22Rv1 (cell line): ENCODE measurements around the gene PEAK1.

Experiments used
- H3K27ac ChIP-seq: fragments of 450-650 bp; 2 replicates; pipeline ENCODE4 v1.5.1; 2017
- ZFX ChIP-seq: fragments of 450-650 bp; IDR thresholded peaks from 2 replicates; pipeline ENCODE4 v1.6.1; 2017; ENCODE audit warnings: antibody characterized with exemption, borderline replicate concordance
- TF ChIP-seq, protein P1 (sequence below): fragments of 450-650 bp; IDR thresholded peaks from 2 replicates; pipeline ENCODE4 v1.5.1; 2017; ENCODE audit warnings: mild to moderate bottlenecking

Gene PEAK1

DNA sequence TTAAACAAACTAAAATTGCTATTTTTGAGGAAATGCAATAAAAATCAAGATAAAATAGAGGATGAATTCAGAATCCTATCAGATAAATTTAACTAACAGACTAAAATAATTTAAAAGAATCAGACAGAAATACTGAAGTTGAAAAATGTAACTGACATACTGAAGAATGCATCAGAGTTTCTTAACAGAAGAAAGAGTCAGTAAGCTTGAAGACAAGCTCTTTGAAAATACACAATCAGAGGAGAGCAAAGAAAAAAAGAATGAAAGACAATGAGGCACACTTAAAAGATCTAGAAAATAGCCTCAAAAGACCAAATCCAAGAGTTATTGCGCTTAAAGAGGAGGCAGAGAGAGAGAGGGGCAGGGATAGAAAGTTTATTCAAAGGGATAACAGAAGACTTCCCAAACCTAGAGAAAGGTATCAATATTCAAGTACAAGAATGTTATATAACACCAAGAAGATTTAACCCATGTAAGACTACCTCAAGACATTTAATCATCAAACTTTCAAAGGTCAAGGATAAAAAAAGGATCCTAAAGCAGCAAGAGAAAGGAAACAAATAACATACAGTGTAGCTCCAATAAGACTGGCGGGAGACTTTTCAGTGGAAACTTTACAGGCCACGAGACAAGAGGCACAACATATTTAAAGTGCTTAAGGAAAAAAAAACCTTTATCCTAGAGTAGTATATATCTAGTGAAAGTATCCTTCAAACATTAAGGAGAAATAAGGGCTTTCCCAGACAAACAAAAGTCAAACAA lies 24.7 kb downstream of the PEAK1 start:
- no peak for TF ChIP-seq ZFX
- TF ChIP-seq, protein P1, sequence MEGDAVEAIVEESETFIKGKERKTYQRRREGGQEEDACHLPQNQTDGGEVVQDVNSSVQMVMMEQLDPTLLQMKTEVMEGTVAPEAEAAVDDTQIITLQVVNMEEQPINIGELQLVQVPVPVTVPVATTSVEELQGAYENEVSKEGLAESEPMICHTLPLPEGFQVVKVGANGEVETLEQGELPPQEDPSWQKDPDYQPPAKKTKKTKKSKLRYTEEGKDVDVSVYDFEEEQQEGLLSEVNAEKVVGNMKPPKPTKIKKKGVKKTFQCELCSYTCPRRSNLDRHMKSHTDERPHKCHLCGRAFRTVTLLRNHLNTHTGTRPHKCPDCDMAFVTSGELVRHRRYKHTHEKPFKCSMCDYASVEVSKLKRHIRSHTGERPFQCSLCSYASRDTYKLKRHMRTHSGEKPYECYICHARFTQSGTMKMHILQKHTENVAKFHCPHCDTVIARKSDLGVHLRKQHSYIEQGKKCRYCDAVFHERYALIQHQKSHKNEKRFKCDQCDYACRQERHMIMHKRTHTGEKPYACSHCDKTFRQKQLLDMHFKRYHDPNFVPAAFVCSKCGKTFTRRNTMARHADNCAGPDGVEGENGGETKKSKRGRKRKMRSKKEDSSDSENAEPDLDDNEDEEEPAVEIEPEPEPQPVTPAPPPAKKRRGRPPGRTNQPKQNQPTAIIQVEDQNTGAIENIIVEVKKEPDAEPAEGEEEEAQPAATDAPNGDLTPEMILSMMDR = no peak
- no peak overlapping the region for H3K27ac ChIP-seq

DNA sequence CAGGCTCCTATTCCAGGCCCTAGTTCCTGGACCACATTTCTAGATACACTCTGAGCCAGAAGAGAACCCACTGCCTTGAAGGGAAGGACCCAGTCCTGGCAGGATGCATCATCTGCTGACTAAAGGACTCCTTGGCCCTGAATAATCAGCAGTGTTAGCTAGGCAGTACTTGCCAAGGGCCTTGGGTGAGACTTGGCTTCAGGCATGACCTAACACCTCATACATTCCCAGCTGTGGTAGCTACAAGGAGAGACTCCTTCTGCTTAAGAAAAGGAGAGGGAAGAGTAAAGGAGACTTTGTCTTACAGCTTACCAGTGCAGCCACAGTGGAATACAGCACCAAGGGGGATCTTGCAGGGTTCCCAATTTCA lies 26.4 kb downstream of the PEAK1 start:
- TF ChIP-seq ZFX = no peak
- TF ChIP-seq, protein P1 = no peak
- no peak overlapping the region for H3K27ac ChIP-seq

DNA sequence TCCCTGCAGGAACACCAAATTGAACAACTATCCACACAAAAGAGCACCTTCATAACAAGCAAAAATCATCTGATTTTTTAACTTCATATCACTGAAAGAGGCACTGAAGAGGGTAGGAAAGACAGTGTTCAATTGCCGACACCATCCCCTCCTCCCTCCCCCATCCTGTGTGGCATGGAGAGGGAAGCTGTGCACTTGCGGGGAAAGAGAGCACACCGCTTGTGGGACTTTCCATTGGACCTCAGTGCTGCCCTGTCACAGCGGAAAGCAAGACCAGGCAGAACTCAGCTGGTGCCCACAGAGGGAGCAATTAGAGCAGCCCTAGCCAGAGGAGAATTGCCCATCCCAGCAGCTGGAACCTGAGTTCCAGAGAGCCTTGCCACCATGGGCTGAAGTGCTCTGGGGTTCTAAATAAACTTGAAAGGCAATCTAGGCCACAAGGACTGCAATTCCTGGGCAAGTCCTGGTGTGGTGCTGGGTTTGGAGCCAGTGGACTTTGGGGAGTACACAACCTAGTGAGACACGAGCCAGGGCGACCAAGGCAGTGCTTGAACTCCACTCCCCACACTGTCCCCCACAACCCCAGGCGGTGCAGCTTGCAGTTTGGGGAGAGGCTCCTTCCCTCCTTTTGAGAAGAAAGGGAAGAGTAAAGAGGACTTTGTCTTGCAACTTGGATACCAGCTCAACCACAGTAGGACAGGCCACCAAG lies 27.0 kb downstream of the PEAK1 start:
- no peak overlapping the region for H3K27ac ChIP-seq
- no peak for TF ChIP-seq ZFX
- TF ChIP-seq, protein P1 = no peak

DNA sequence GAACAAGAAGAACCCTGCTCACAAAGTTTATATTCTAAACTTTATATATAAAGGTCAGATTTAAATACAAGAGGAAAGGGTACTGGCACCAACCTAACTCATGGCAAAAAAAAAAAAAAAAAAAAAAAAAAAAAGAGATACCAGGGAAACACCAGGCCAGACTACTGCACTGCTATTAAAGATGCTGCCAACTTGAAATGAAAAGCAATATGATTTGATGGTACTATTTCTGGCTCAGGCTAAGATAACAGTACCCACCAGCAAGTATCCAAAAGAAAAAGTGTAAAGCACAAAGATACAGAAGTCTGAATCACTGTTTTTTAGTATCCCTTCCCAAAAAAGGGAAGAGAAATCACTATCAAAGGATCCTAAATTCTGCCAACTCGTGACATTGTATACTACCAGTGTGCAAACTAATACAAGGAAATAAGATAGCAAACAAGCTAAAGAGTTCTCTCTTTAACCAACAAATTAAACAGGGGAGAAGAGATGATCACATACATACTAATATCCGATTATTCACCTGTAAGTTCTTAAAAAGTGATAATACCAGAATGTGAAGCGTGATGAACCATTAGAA lies 28.4 kb downstream of the PEAK1 start:
- TF ChIP-seq ZFX = no peak
- TF ChIP-seq, protein P1 = no peak
- no peak overlapping the region for H3K27ac ChIP-seq

DNA sequence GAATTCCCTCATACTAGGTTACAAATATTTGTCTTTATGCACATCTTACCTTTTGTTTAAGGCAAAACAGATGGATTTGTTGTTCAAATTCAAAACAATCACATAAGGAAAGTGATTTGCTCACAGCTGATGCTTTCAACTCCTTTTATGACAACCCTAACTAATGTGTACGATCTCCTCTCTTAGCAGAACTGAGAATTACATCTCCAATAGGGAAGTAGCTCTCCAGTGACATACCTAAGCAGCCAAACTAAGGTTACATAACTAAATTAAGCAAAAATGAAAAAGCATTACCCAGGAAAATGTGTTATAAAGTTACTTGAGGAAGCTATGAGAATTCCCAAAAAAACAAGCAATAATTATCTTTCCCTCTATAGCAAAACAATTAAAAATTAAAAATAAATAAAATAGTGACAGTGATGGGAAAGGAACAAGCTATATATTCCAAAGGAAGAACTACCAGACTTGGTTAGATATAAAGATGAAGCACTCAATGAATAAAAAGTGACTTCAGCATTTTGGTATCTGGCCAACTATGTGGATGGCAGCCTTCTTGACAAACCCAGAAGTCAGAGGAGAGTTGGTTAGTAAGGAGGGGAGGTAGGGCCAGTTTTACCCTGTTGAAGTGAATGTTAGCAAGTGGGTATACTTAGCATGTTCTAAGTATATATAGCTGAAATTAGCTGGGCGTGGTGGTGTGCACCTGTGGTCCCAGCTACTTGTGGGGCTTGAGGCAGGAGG lies 32.4 kb downstream of the PEAK1 start:
- no peak overlapping the region for H3K27ac ChIP-seq
- no peak for TF ChIP-seq ZFX
- TF ChIP-seq, protein P1 = no peak

DNA sequence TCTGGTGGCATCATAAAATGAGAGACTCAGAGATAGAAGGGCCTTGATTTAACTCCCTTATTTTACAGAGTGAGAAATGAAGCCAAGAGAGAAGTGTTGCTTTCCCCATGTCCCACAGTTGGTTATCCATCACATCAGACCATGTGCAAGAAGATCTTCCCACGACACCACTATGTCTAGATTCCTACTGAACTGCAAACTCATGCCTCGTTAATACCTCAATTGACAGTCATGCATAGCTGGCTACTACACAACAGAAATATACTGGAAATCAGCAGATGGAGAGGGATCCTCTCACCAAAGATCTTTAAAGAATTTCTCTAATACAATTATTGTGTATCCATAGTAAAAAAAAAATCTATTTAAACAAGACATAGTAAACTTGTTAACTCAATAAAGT lies 33.3 kb downstream of the PEAK1 start:
- no peak for TF ChIP-seq ZFX
- TF ChIP-seq, protein P1 = no peak
- no peak overlapping the region for H3K27ac ChIP-seq
